ENCODE data around the gene CD44. TPM values are rescaled to one million over a fixed set of nuclear protein-coding genes. Genes with fewer than 3 reads are reported as not detected.

Gene CD44
- polyA plus RNA-seq, 2 of the 4 experiments (the other 2 are of a cell fraction) = 309 to 585 TPM

- no peak for TF ChIP-seq ZNF302 (CRISPR knock-in tag; IDR thresholded peaks at IDR 0.05)
- no peak for TF ChIP-seq ESRRA (IDR thresholded peaks at IDR 0.05; ENCODE audit: borderline replicate concordance, low read length)
- no peak for TF ChIP-seq HOXA7 (CRISPR knock-in tag; IDR thresholded peaks at IDR 0.05)
- no peak for TF ChIP-seq ZC3H11A (IDR thresholded peaks at IDR 0.05)
- TF ChIP-seq EHMT2 (IDR thresholded peaks at IDR 0.05; ENCODE audit: low read depth) = no peak
- TF ChIP-seq KDM1A (IDR thresholded peaks at IDR 0.05; ENCODE audit: low read depth) = no peak
- no peak for TF ChIP-seq PBX3 (IDR thresholded peaks at IDR 0.05)
- no peak for TF ChIP-seq EP300 (IDR thresholded peaks at IDR 0.05)
- TF ChIP-seq MYC (IDR thresholded peaks at IDR 0.05; ENCODE audit: borderline replicate concordance, low read length) = no peak
Observed at GRCh38 chr11:35127619-35128018, 11.4 kb upstream of the CD44 start (continued).

- Histone ChIP-seq H3K4me3 (no peak overlapping the region), H3K4me1 (peaks cover 15% of the 10 kb centered on the region), H3K27ac (no peak overlapping the region), H3K4me2 (no peak overlapping the region), H3K9me3 (no peaks in the 10 kb centered on the region)
- ATAC-seq (no peak), DNase-seq (ENCODE audit: low read depth in 1 of 2, low spot score in 1 of 2) (no peak), FAIRE-seq (no peak)
- CTCF ChIA-PET = no interaction called here
- POLR2A ChIA-PET = no interaction called here
- 93% methylated on average over 1 of the region's 1 CpG for WGBS (ENCODE audit: missing lambda C conversion rate)
- TF ChIP-seq RAD21 (conservative IDR thresholded peaks at IDR 0.05 in 1 of 2, IDR thresholded peaks at IDR 0.05 in 1 of 2) (no peak), ELK1 (IDR thresholded peaks at IDR 0.05; ENCODE audit: low read depth, low read length) (no peak), NR3C1 (IDR thresholded peaks at IDR 0.05) (no peak), SREBF2 (IDR thresholded peaks at IDR 0.05) (no peak), RFX5 (IDR thresholded peaks at IDR 0.05) (no peak), ATOH8 (CRISPR knock-in tag; IDR thresholded peaks at IDR 0.05; ENCODE audit: low read depth) (no peak), JUNB (IDR thresholded peaks at IDR 0.05) (no peak), ZSCAN20 (CRISPR knock-in tag; IDR thresholded peaks at IDR 0.05) (no peak), HES2 (IDR thresholded peaks at IDR 0.05) (no peak), POLR2AphosphoS2 (conservative IDR thresholded peaks at IDR 0.05; ENCODE audit: low read length) (no peak)
Observed at GRCh38 chr11:35131094-35131493, 7.9 kb upstream of the CD44 start.

GRCh38 chr11:35131886-35132285, 7.1 kb upstream of the CD44 start:
- Histone ChIP-seq H3K4me1 (peaks cover 15% of the 10 kb centered on the region), H3K9me3 (no peaks in the 10 kb centered on the region), H3K4me3 (no peak overlapping the region), H3K27ac (no peak overlapping the region), H3K4me2 (no peak overlapping the region)
- FAIRE-seq (no peak), ATAC-seq (no peak), DNase-seq (ENCODE audit: low read depth in 1 of 2, low spot score in 1 of 2) (no peak)
- TF ChIP-seq HMGXB4 (CRISPR knock-in tag; IDR thresholded peaks at IDR 0.05; ENCODE audit: borderline replicate concordance) = no peak
- WGBS (ENCODE audit: missing lambda C conversion rate) = 73% methylated on average over 4 of the region's 4 CpGs
- ChIA-PET POLR2A (no interaction called here), CTCF (interaction anchor here (1.0 to 1.3 kb wide), 2 partner anchors 15 to 132 kb away, joined by 3 read pairs; no protein-coding TSS in a partner anchor)

Measured in A549 (cell line).